Activated CD4-positive, CD25-positive, alpha-beta regulatory T cell treated with anti-CD3 and anti-CD28 coated beads, Interleukin-2, amount 50 U/mL, for 24 hours (primary cell): ENCODE measurements around the gene HDGFL2.
A peak's percentile ranks its signal among the peaks of the same experiment; 100 is the strongest.
"Not testable (repeated sequence)": the region's sequence is repeated elsewhere in the genome, so short reads cannot be mapped to it uniquely, and the experiment has no call there.

Experiments
- ATAC-seq, 2 donors: fragments of 150-1000 bp; cut with Tn5 transposase; one replicate each; pipeline ENCODE4 v1.10.0; 2021; ENCODE audit warnings: mild to moderate bottlenecking in 1 of 2, moderate library complexity in 1 of 2

The HDGFL2 gene

DNA sequence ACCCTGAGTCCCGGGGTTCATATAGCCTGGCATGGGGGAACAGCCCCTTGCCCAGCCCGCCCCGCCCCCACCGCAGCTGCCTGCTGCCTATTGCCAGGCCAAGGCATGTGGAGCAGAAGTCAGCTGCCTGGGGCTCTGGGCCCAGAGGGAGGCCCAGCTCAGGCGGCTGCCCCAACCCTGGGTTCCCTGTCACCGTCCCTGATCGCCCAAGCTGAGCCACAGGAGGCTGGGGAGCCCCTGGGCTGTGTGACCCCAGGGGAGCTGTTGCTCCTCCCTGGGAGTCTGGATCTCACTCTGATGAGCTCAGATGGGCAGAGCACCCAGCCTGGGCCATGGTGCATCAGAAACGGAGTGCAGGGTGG lies 44.8 kb downstream of the HDGFL2 start:
- no peak for ATAC-seq

DNA sequence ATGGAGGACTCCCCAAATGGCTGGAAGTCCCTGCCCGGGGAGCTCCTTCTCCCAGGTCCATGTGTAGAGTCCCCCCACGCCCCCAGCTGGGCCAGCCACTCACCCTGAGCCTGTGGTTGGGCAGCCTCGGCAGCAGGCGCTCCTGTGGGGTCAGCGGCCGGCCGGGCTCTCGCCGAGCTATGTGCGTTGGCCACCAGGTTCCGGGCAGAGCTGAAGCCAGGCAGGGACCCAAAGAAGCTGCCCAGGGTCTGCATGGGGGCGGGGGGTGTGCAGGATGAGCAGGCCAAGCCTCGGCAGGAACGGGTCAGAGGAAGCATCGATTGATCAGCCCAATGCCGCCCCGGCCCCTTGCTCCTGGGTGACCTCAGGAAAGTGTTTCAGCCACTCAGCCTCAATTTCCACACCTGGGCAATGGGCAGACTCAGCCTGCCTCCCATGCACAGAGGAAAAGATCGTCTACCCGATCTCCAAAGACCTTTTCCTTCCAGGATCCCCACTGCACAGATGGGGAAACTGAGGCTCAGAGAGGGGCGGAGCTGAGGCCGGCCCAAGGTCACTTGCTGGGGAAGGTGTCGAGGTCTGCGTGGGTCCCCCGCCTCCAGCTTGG lies 45.5 kb downstream of the HDGFL2 start:
- no peak for ATAC-seq

DNA sequence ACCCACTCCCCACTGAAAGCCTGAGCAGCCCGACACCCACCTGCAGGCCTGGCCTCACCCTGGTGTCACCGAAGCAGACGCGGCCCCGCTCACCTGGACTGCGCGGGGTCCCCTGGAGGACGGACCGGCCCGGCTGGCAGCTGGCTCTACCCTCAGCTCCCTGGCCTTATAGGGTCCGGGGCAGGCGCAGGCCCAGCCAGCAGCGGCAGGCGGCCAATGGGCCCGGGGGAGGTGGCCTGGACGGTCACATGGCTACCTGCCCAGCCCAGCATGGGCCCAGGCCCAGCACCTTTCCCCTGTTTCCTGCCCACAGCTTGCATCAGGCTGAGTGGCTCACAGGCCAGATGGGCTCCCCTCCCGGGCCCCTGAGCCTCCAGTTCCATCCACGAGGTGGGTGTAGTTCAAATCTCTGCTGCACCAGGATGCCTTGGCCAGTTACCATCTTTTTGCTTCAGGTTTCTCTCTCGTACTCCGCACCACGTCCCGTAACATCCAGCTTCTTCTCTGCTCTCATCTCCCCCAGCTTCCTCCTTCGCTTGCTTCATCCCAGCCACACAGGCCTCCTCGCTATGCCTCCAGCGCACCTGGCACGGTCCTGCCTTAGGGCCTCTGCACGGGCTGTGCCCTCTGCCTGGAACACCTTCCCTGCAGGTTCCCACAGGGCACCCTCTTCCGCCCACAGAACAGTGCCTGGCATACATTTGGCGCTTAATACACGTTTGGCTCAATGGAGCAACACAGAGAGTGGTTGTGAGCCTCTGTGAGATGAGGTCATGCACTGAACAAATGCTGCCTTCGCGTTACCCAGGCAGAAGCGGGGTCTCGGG lies 46.5 kb downstream of the HDGFL2 start, which contains the start of gene PLIN4:
PLIN4 (minus strand) TSS at position 142 of the 827 bp plus-strand sequence. CDS start 214 bp downstream, outside the sequence.
- no peak for ATAC-seq

DNA sequence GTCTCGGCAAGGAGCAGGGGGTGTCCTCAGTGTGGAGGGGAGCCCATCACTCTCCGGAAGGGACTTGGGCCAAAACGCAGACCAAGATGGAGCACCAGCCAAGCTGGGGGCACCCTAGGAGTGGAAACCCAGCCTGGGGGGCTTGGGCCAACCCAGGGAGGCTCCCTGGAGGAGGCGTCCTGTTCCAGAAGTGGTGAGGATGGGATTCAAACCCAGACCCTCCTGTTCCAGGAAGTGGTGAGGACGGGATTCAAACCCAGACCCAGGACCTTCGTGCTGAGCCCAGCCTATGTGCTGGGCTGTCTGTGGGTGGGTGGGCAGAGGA lies 47.0 kb downstream of the HDGFL2 start:
- no peak for ATAC-seq

DNA sequence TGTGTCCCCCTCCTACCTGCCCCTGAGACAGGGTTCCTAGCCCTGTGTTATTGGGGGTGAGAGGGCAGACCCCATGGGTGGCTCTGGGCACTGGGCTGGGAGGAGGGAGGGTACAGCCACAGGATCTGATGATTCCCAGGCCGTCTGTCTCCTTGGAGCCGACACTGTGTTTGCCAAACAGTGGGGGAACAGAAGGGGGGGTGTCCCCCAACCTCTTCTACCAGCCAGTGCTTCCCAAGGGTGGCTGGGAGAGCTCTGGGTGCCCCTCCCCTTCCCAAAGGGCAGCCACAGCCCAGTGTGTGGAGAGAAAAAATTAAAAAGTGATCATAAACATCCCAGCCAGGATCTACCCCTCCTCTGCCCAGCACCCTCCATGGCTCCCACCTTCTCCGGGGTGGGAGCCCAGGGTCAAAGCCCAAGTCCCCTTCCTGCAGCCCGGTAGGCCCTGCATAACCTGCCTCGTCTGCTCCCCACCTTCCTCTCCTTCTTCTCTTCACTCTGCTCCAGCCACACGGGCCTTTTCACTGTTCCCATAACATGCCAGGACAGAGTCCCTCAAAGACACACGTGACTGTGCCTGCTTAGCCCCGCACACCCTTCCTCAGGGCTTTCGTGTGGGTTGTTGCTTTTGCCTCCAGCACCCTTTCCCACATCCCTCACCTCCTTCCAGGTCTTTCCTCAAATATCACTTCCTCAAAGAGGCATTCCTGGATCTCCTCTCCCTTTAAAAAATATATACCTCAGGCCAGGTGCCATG lies 47.6 kb downstream of the HDGFL2 start:
- ATAC-seq, result no peak

DNA sequence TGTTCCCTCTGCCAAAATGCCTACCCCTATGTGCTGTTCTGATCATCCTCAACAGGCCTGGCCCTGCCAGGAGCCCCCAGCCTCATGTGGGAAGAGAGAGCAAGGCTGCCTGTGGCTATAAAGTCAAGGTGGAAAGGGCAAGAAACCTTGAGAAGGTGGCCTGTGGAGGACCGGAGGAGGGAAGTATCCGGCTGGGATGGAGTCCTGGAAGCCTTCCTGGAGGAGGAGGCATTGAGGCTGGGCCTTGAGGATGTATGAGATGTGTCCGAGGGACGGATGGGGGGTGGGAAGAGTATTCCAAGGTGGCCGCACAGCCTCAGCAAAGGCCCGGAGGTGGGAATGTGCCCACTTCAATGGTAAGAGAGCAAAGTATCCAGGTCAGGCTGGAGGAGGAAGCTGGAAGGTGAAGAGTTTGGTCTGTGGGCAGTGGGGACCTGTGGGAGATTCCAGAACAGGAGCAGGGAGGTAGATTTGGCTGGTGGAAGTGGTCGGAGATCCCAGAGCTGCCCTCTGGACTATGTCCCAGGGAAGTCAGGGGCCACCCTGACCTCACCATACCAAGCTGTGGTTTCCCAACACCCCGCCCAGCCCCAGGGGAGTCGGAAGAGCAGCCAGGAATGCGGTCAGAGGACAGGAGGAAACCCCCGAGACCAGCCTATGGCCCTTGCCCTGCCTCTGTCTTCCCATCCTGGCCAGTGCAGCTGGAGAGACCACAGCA lies 49.2 kb downstream of the HDGFL2 start:
- no peak for ATAC-seq

DNA sequence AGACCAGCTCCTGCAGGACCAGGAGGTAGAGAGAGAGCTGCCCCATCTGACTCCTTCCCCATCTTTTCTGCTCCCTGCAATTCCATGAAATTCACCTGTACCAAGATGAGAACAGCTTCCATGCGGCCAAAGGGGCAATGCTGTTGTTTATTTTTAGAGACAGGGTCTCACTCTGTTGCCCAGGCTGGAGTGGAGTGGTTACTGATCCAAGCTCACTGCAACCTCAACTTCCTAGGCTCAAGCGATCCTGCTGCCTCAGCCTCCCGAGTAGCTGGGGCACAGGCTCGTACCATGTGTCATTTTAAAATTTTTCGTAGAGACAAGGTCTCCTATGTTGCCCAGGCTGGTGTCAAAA lies 49.8 kb downstream of the HDGFL2 start:
- ATAC-seq, result no peak

DNA sequence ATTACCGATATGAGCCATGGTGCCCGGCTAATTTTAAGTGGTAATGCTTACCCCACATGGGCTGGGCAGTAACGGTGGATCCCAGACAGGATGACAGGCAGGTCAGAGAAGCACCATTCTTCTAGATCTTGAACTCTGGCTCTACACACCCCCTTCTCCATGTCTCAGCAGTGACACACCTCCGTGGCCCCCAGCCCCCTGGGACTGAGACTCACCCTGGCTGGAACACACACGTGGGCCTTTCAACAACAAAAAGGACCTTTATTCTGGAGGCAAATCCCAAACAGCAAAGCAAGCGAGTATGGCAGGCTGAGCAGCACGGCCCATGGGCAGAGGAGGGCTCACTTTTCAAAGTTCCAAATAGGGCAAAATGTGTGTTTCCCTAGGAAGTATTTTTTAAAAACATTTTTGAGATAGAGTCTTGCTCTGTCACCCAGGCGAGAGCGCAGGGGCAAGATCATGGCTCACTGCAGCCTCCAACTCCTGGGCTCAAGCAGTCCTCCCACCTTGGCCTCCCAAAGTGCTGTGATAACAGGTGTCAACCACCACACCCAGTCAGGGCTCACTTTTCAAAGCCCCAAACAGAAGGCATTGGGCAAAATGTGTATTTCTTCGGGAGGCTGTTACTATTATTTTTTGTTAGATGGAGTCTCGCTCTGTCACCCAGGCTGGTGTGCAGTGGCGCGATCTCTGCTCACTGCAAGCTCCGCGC lies 50.4 kb downstream of the HDGFL2 start:
- ATAC-seq, result no peak

DNA sequence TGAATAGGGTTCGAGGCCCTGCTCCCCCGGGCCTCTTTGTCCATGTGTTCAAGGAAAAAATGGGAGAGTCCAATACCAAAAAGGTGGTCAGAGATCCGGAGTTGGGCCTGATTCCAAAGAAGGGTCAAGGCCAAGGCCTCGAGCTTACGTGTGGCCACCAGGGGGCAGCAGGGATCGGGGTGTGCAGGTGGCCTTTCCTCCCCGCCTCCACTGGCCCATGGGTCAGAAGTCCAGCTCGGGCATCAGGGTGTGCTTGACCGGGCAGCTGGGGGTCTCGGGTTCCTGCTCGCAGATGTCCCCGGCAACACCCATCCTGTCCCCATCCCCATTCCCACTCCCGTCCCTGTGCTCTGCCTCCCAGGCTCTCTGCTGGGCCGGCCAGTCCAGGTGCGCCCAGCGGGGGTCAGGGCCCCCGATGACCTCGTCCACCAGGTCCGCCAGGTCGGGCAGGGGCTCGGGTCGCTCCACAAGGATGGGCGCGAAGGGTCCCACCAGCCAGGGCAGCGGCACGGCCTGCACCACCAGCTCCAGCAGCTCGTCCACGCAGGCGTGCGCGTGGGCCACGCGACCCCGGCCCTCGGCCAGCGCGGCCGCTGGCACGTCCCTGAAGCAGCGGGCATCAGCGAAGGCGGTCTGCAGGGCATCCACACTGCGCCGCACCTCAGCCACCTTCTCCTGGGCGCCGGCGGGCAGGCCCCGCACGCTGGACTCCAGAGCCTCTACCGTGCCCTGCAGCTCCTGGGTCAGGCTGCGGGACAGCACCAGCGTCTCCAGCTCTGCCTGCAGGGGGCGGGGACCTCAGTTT lies 51.4 kb downstream of the HDGFL2 start:
- no peak for ATAC-seq

DNA sequence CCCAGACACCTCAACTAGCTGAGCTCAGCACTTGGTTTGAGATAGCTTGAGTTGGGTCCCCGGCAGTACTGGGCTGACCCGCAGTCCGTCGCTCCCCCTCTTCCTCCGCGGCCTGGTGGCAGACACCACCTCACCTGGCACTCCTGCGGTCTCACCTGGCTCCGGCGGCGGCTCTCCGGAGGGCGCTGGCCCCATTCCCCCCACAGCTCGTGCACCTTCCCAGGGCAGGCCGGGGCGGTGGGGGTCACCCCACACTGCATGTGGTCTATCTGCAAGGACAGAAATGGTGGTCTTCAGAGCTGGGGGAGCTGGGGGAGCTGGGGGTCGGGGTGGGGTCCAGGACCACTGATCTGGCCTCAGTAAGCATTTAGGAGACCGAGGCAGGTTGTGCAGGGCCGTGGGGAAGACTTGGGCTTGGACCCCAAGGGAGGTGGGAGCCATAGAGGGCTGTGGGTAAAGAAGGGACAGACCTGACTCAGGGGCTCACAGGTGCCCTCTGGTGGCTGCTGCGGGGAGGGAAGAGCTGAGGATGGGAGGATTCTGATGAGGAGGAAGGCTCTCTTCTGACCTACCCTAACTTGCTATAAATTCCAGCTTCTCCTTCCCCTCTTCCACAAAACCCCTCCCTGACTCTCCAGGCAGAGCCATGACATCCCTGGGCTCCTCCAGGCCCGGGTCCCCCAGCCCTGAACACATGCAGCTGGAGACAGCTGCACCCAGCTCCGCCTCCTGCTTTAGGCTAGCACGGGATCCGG lies 52.9 kb downstream of the HDGFL2 start:
- ATAC-seq, result peak; percentile 58 to 80

DNA sequence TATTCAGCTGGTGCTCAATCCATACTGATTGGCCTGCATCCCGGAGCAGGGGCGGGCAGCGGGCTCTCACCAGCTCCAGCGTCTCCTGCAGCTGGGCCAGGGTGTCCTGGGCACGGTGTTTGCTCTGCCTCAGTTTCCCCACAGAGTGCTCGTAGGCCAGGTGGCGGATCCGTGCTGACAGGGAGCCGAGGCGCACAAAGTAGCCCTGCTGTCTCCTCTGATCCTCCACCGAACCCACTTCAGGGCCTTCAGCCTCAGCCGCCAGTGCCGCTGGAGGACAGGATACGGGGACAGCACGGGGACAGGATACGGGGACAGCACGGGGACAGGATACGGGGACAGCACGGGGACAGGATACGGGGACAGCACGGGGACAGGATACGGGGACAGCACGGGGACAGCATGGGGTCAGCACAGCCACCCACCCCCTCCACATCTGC lies 53.5 kb downstream of the HDGFL2 start:
- ATAC-seq, result no peak

DNA sequence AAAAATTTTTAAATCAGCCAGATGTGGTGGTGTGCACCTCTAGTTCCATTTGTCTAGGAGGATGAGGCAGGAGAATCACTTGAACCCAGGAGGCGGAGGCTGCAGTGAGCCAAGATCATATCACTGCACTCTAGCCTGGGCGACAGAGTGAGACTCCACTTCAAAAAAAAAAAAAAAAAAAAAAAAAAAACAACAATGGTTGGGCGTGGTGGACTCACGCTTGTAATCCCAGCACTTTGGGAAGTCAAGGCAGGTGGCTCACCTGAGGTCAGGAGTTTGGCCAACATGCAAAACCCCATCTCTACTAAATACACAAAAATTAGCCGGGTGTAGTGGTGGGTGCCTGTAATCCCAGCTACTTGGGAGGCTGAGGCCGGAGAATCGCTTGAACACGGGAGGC lies 55.3 kb downstream of the HDGFL2 start:
- ATAC-seq, result not testable (repeated sequence)

DNA sequence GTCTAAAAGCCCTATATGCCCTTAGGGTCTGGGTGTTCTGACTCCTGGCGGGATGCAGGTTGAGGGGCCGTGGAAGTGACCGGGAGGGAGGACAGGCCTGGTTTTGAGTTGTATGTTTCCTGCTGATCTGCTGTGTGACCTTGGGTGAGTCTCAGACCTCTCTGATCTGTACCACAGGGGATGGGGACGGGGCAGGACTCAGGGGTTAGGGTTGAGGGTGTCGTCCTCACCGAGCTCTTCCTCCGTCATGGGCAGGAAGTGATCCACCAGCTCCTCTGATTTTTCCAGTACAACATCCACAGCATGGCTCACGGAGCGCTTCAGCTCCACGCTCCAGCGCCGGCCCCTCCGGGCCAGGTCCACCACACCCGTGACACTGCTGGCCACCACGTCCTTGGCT lies 56.7 kb downstream of the HDGFL2 start:
- ATAC-seq, result no peak

DNA sequence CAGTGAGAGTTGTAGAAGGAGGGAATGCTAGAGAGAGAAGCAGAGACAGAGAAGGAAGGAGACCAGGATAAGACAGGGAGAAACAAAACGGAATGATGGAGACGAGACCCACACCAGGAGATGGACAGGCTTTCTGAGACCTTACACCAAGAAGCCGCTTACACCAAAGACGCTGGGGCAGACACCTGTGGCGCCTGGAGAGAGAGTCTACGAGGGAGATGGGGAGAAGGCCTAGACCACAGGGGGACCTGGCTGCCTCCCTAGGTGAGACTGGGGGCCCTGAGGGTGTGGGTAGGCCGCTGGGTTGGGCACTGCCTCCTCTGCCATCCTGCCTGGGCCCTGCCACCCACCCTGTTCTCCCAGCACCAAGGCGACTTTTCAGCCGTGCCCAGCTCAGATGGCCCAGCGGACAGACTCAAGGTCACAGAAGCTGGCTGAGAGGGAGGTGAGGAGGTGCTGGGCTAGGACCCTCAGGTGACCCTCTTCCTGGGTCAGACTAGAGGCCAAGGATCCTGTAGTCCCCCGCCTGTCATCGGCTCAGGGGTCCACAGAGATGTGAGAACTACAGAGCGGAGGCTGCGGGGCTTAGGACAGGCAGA lies 57.9 kb downstream of the HDGFL2 start:
- ATAC-seq, result no peak

DNA sequence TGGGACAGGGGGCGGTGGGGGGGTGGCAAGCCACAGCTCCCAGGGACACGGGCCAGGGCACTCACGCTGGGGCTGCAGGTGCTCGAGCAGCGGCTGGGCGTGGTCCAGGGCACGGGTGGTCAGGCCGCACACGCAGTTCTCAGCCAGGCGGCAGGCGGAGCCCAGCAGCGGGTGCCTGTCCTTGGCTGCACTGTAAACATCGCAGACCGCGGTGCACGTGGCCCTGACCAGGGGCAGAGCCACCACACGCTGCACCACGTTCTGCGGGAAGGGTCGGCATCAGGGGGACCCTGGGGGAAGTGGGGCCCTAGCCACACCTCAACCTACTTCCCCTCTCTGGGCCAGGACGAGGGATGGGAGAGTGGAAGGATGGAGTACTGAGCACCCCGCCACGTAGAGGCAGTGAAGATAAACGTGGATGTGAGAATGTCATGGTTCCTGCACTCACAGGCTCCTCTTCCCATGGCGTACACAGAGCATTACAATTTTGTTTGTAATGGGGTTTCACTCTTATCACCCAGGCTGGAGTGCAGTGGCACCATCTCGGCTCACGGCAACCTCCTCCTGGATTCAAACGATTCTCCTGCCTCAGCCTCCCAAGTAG lies 59.6 kb downstream of the HDGFL2 start:
- ATAC-seq, result peak in 1 of 2 donors; percentile 4

DNA sequence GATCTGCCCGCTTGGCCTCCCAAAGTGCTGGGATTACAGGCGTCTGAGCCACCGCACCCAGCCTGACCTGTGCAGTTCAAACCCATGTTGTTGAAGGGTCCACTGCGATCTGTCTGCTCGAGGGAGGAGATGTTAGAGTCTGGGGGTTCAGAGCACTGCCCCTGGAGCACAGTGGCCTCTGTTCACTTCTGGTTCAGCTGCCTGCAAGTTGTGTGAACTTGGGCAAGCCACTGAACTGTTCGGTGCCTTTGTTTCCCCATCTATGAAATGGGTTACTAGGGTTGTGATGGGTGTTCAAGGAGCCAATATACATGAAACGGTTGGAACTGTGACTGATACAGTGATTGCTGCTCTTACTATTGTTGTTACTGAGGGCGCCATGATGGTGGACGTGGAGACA lies 61.2 kb downstream of the HDGFL2 start:
- ATAC-seq, result no peak

DNA sequence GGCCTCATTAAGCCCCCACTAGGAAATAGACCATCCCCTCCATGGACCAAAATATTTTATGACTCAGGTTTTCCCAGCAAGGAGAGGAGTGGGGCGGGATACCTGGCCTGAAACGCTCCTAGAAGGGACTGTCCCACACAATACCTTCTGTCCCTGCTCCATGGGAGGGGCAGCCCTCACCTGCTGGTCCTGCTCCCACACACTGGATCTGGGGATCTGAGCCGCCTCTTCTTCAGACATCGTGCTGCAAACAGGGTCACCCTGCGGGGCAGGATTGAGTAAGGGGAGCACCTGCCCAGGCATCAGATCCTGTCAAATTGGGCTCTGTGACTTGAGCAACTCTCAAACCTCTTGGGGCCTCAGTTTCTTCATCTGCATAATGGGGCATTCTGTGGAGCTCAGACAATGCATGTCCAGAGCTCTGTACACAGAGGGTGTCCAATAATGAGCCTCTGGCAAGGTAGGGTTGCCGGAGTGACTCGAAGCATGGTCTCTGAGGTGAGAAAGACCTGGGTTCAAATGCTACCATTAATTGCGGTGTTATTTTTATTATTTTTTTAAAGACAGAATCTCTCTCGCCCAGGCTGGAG lies 61.8 kb downstream of the HDGFL2 start:
- no peak for ATAC-seq

DNA sequence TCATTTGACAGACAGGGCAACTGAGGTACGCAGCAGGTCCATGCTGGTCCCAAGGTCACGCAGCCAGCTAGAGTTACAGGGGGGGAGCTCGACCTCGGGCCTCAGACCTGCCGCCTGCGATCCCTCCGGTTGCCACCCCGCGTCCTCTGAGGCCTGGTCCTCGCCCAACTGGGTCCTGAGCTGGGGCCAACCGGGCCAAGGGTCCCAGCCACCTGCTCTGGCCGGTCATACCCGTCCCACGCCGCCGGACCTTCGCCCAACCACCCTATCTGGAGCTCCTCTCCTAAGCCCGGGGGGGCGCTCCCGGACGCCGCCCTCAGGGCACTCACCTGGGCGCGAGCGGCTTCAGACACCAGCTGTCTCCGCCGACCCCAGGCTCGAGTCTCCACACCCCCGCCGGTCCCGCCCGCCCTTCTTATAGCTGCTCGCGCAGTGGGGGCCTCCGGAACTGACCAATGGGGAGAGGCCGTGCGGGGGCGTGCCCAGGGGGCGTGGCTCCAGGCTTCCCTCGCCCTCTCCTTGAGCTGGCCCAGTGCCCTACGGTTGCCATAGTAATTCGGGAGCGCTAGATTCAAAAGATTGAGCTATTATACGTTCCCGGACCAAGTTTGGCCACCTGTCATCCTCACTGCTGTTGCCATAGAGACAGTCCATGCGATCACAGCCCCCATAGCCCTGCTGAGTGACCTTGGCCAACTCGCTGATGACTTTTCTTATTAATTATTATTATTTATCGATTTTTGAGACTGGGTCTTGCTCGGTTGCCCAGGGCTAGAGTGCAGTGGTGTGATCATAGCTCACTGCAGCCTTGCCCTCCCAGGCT lies 63.0 kb downstream of the HDGFL2 start, which contains the start of gene PLIN5:
PLIN5 (minus strand) TSS at position 389 of the 823 bp plus-strand sequence. CDS start 1,150 bp downstream, outside the sequence.
- peak; percentile 50 to 67 for ATAC-seq
